HepG2 (cell line): ENCODE measurements around the gene CHN1. TPM values are rescaled to one million over a fixed set of nuclear protein-coding genes. Genes with fewer than 3 reads are reported as not detected.

Experiments
- ATAC-seq: fragments of 200-7000 bp; cut with Tn5 transposase; 3 replicates; pipeline ENCODE4 v1.9.1; 2020; ENCODE audit warnings: mild to moderate bottlenecking, moderate library complexity
- BruUV-seq: library from RNA; stranded (reverse); fragments of 400-500 nt; replicated peaks from 2 replicates; lab custom pipeline; 2021; lab: Mats Ljungman, UMichigan
- CTCF ChIA-PET: fragments of 300-600 bp; formaldehyde crosslinking; extraction: SDS; loops from one replicate; lab custom pipeline; 2021; ENCODE audit warnings: low total read pairs, inconsistent platforms, low intra/inter-chr PET ratio; lab: Yijun Ruan, JAX
- POLR2A ChIA-PET: fragments of 350-600 bp; sonication (Branson Sonifier 250); formaldehyde crosslinking; loops from one replicate; lab custom pipeline; 2020; ENCODE audit warnings: antibody characterized with exemption, inconsistent platforms; lab: Yijun Ruan, JAX
- DNase-seq: peaks from one replicate; pipeline ENCODE4 v3.0.0-alpha.2; 2015; ENCODE audit warnings: low spot score
- FAIRE-seq: peaks from 3 replicates; lab custom pipeline; 2011; peaks lifted over from hg19 to GRCh38; lab: Jason Lieb, UNC
- H2AFZ ChIP-seq: one replicate; pipeline ENCODE4 v1.6.1; 2011; ENCODE audit warnings: low read length, inconsistent platforms
- H3K27ac ChIP-seq: fragments of 300-600 bp; 3 replicates; pipeline ENCODE4 v1.8.0; 2011; ENCODE audit warnings: mixed run types, mild to moderate bottlenecking, mixed read lengths, low read length, inconsistent platforms; ENCODE audit not compliant: insufficient read depth; ENCODE audit errors: extremely low read length
- H3K27me3 ChIP-seq, 2 experiments: fragments of 200-600 bp in 1 of 2; 2 replicates in 1 of 2; 3 replicates in 1 of 2; pipeline versions ENCODE4 v1.6.0 to v1.8.0; 2011; ENCODE audit warnings: low read length in 2 of 2, mild to moderate bottlenecking in 2 of 2, moderate library complexity in 2 of 2, inconsistent platforms in 1 of 2; ENCODE audit not compliant: insufficient read depth in 2 of 2, control insufficient read depth in 1 of 2
- H3K36me3 ChIP-seq, 2 experiments: fragments of 200-600 bp in 1 of 2; replicated peaks in 1 of 2; 2 replicates in 1 of 2; 3 replicates in 1 of 2; pipeline versions ENCODE4 v1.5.1 to v1.8.0; 2011; ENCODE audit warnings: low read length in 2 of 2, inconsistent platforms in 1 of 2; ENCODE audit not compliant: insufficient read depth in 2 of 2, control insufficient read depth in 1 of 2
- H3K4me1 ChIP-seq: 2 replicates; pipeline ENCODE4 v1.5.1; 2012; ENCODE audit warnings: low read length, inconsistent platforms; ENCODE audit not compliant: insufficient read depth
- H3K4me2 ChIP-seq: 2 replicates; pipeline ENCODE4 v1.6.0; 2011; ENCODE audit warnings: low read depth, low read length, inconsistent platforms
- H3K4me3 ChIP-seq, 3 experiments: fragments of 200-600 bp in 1 of 3; sonication (generic), shearing (Covaris generic) in 1 of 3; replicated peaks in 1 of 3; 2 replicates each; pipeline ENCODE4 v1.5.1; 2011 to 2016; ENCODE audit warnings: low read length in 3 of 3, inconsistent platforms in 2 of 3, low read depth in 2 of 3, mild to moderate bottlenecking in 2 of 3, control low read depth in 1 of 3, mixed read lengths in 1 of 3; ENCODE audit not compliant: insufficient read depth in 1 of 3
- H3K79me2 ChIP-seq: one replicate; pipeline ENCODE4 v1.6.1; 2011; ENCODE audit warnings: low read length, inconsistent platforms; ENCODE audit not compliant: insufficient read depth
- H3K9ac ChIP-seq: 2 replicates; pipeline ENCODE4 v1.6.0; 2011; ENCODE audit warnings: mild to moderate bottlenecking, low read depth, low read length, inconsistent platforms; ENCODE audit not compliant: insufficient read depth
- H3K9me3 ChIP-seq: 2 replicates; pipeline ENCODE4 v1.5.1; 2012; ENCODE audit warnings: mild to moderate bottlenecking, low read length
- H4K20me1 ChIP-seq: 2 replicates; pipeline ENCODE4 v1.6.0; 2011; ENCODE audit warnings: inconsistent platforms, mild to moderate bottlenecking, low read length, moderate library complexity; ENCODE audit not compliant: insufficient read depth
- CREB3 ChIP-seq: sonication (generic); formaldehyde crosslinking; IDR thresholded peaks from 2 replicates; pipeline ENCODE4 v1.5.0; 2020; ENCODE audit warnings: missing genetic modification reagents
- DRAP1 ChIP-seq: IDR thresholded peaks from 2 replicates; pipeline ENCODE4 v1.6.1; 2016; ENCODE audit warnings: missing genetic modification reagents, missing compliant biosample characterization
- FOXO1 ChIP-seq: sonication (generic); formaldehyde crosslinking; IDR thresholded peaks from 2 replicates; pipeline ENCODE4 v1.4.0; 2020; ENCODE audit warnings: missing genetic modification reagents
- HNF1B ChIP-seq: sonication (generic); formaldehyde crosslinking; IDR thresholded peaks from 2 replicates; pipeline ENCODE4 v1.5.1; 2020; ENCODE audit warnings: mild to moderate bottlenecking, moderate library complexity, missing genetic modification reagents
- NR1H2 ChIP-seq: sonication (generic); formaldehyde crosslinking; IDR thresholded peaks from 2 replicates; pipeline ENCODE4 v1.8.1; 2022; ENCODE audit warnings: low read depth, missing genetic modification reagents, borderline replicate concordance
- PPARG ChIP-seq: conservative IDR thresholded peaks from 2 replicates; pipeline ENCODE4 v1.6.1; 2016; ENCODE audit warnings: missing biosample characterization, missing genetic modification reagents
- RFX3 ChIP-seq: IDR thresholded peaks from 2 replicates; pipeline ENCODE4 v1.6.1; 2016; ENCODE audit warnings: missing biosample characterization, missing genetic modification reagents
- ZBTB34 ChIP-seq: sonication (generic); formaldehyde crosslinking; IDR thresholded peaks from 2 replicates; pipeline ENCODE4 v1.8.0; 2022; ENCODE audit warnings: mild to moderate bottlenecking, missing genetic modification reagents
- ZFP36L1 ChIP-seq: sonication (generic); formaldehyde crosslinking; IDR thresholded peaks from 2 replicates; pipeline ENCODE4 v1.8.0; 2022; ENCODE audit warnings: mild to moderate bottlenecking, missing genetic modification reagents, moderate library complexity
- ZNF326 ChIP-seq: sonication (generic); formaldehyde crosslinking; IDR thresholded peaks from 2 replicates; pipeline ENCODE4 v1.4.0; 2020; ENCODE audit warnings: missing genetic modification reagents, borderline replicate concordance
- ZNF557 ChIP-seq: sonication (generic); formaldehyde crosslinking; IDR thresholded peaks from 2 replicates; pipeline ENCODE4 v1.4.0; 2020; ENCODE audit warnings: missing genetic modification reagents
- ZNF572 ChIP-seq: sonication (generic); formaldehyde crosslinking; IDR thresholded peaks from 2 replicates; pipeline ENCODE4 v1.5.1; 2020; ENCODE audit warnings: mild to moderate bottlenecking, missing genetic modification reagents
- WGBS: methylation state at CpG from one replicate; pipeline ENCODE4 v1.1.6; 2017; ENCODE audit warnings: low lambda C conversion rate; 5-methylcytosine and 5-hydroxymethylcytosine counted together
- in situ Hi-C: cut with HindIII; loops from 2 replicates; pipeline ENCODE4 v1.10.0; 2017; ENCODE audit warnings: low pct_unique_long_range_greater_than_20kb; ENCODE audit not compliant: extremely low pct_ligation_motif_present
- intact Hi-C: fragments of 100-400 bp; cut with micrococcal nuclease; formaldehyde crosslinking; loops from one replicate; pipeline ENCODE4 v1.10.0; 2022; ENCODE audit not compliant: unreplicated experiment
- polyA plus RNA-seq, 8 experiments: library from polyadenylated mRNA; depleted of rRNA in 3 of 8; stranded (reverse) in 7 of 8; unstranded in 1 of 8; fragments of >200 nt; fragmentation: Illumina TruSeq in 4 of 8; extraction: Trizol in 4 of 8; gene quantifications; 2 replicates each; pipeline versions ENCODE4 v1.2.1 to v1.2.3, GENCODE V29; 2011 to 2016; ENCODE audit warnings: low read depth in 4 of 8, missing spikeins in 1 of 8, mixed read lengths in 1 of 8; ENCODE audit not compliant: insufficient read depth in 1 of 8
- total RNA-seq, 5 experiments: library from RNA; depleted of rRNA; stranded (reverse); fragments of >200 nt; fragmentation: Illumina TruSeq; extraction: Trizol; gene quantifications; 2 replicates each; pipeline ENCODE4 v1.2.3, GENCODE V29; 2016; ENCODE audit warnings: low read depth in 1 of 5

CHN1 gene
- total and polyA plus RNA-seq, 2 of the 13 experiments (the other 11 are each of a cell fraction or from before 2014, with no cell fraction given), result 2.8 to 3.5 TPM

GRCh38 chr2:174771631-174772471, 233.3 kb downstream of the CHN1 start (continued):
- TF ChIP-seq HNF1B, result peak; percentile 69; the same call in 1 of the 2 replicates
- no peak for TF ChIP-seq ZNF557

GRCh38 chr2:174771136-174771535, 234.0 kb downstream of the CHN1 start:
- ATAC-seq, result peak; percentile 22

More at GRCh38 chr2:174771136-174771535, 234.0 kb downstream of the CHN1 start:
- ChIA-PET POLR2A (no interaction called here), CTCF (interaction anchor here (0.9 to 2.4 kb wide), 3 partner anchors 215 to 1326 kb away, joined by 3 to 28 read pairs (median 4); no protein-coding TSS in a partner anchor)
- Histone ChIP-seq H3K4me2 (no peak overlapping the region), H3K9ac (no peak overlapping the region), H3K9me3 (no peaks in the 10 kb centered on the region), H3K36me3 (no peaks in the 10 kb centered on the region), H2AFZ (no peak overlapping the region), H3K27me3 (peaks cover 1 to 32% of the 10 kb centered on the region in 2 experiments; a peak in 2 of 5 replicates), H4K20me1 (no peaks in the 10 kb centered on the region), H3K4me3 (no peak overlapping the region), H3K27ac (no peak overlapping the region), H3K79me2 (no peaks in the 10 kb centered on the region), H3K4me1 (peaks cover 8% of the 10 kb centered on the region)
- TF ChIP-seq ZFP36L1 (CRISPR knock-in tag) (no peak), PPARG (CRISPR knock-in tag) (no peak), ZNF572 (CRISPR knock-in tag) (no peak), ZNF326 (no peak), RFX3 (CRISPR knock-in tag) (no peak), FOXO1 (CRISPR knock-in tag) (no peak), CREB3 (no peak), NR1H2 (CRISPR knock-in tag) (no peak), ZBTB34 (CRISPR knock-in tag) (no peak), DRAP1 (CRISPR knock-in tag) (no peak)
- intact Hi-C loops, result loop anchor here (1.0 kb wide), 2 partner anchors 214 to 219 kb away; no protein-coding TSS in a partner anchor
- in situ Hi-C loops, result loop anchor here (5.0 kb wide), 1 partner anchor 216 kb away; no protein-coding TSS in a partner anchor
- DNase-seq (no peak), FAIRE-seq (no peak)
- BruUV-seq, result no TSS peak
- WGBS, result 34% methylated on average over 3 of the region's 3 CpGs
